Astrocyte (in vitro differentiated cells and primary cell): Measurements from ENCODE around the gene SZRD1.

ENCODE experiments used
- CTCF ChIP-seq: IDR thresholded peaks from 2 replicates; pipeline ENCODE4 v1.5.1; 2011; ENCODE audit warnings: low read depth, mild to moderate bottlenecking, inconsistent platforms, low read length, moderate library complexity; ENCODE audit not compliant: insufficient read depth
- EZH2 ChIP-seq: IDR thresholded peaks from 2 replicates; pipeline ENCODE4 v1.6.1; 2012; ENCODE audit warnings: mild to moderate bottlenecking, low read length, inconsistent platforms; ENCODE audit not compliant: insufficient read depth

- TF ChIP-seq CTCF: no peak
- TF ChIP-seq EZH2: no peak
Measured at GRCh38 chr1:16425125-16426025, 58.3 kb downstream of the SZRD1 start.
